Left lung (tissue), 10 donors: ENCODE results near the gene GIT2. TPM values are rescaled to one million over a fixed set of nuclear protein-coding genes. Genes with fewer than 3 reads are reported as not detected.

ENCODE experiments used
- ATAC-seq: fragments of 200-7000 bp; cut with Tn5 transposase; one replicate; pipeline ENCODE4 v1.9.1; 2020; ENCODE audit warnings: moderate library complexity
- DNase-seq, 4 donors: peaks; one replicate each; pipeline ENCODE4 v3.0.0-alpha.2; 2013 to 2020
- H3K27ac ChIP-seq, 2 donors: fragments of 200-600 bp; sonication (generic) in 1 of 2; one replicate each; pipeline versions ENCODE4 v1.5.0 to v1.8.0; 2020 to 2021
- H3K27me3 ChIP-seq, 2 donors: fragments of 200-600 bp; sonication (generic) in 1 of 2; one replicate each; pipeline versions ENCODE4 v1.5.0 to v1.8.0; 2020 to 2021
- H3K36me3 ChIP-seq, 2 donors: fragments of 200-600 bp; sonication (generic) in 1 of 2; one replicate each; pipeline versions ENCODE4 v1.5.0 to v1.8.0; 2020 to 2021
- H3K4me1 ChIP-seq, 2 donors: fragments of 200-600 bp; one replicate each; pipeline ENCODE4 v1.8.0; 2021
- H3K4me3 ChIP-seq, 2 donors: fragments of 200-600 bp; sonication (generic) in 1 of 2; one replicate each; pipeline versions ENCODE4 v1.5.0 to v1.8.0; 2020 to 2021; ENCODE audit warnings: mild to moderate bottlenecking in 1 of 2
- H3K9me3 ChIP-seq, 2 donors: fragments of 200-600 bp; sonication (generic) in 1 of 2; one replicate each; pipeline versions ENCODE4 v1.5.0 to v1.8.0; 2020 to 2021
- intact Hi-C, 2 donors: fragments of 100-400 bp; cut with DNase I; formaldehyde crosslinking; loops; one replicate each; pipeline versions ENCODE4 v1.11.2 to v1.14.2; 2022
- polyA plus RNA-seq, 6 donors: library from polyadenylated mRNA; unstranded; fragments of 120-200 nt; gene quantifications; one replicate each; pipeline ENCODE4 v1.2.1, GENCODE V29; 2013; ENCODE audit not compliant: insufficient read length in 6 of 6
- total RNA-seq, 2 donors: library from RNA; stranded (reverse); fragmentation: NEBNext Ultra II Directional; extraction: Animal tissue kit (Norgen Biotek cat#: 25700); gene quantifications; one replicate each; pipeline ENCODE4 v1.2.1, GENCODE V29; 2021
- TF ChIP-seq, protein P1 (sequence below), 2 donors: fragments of 200-600 bp; sonication (generic) in 1 of 2; IDR thresholded peaks; one replicate each; pipeline versions ENCODE4 v1.5.0 to v1.8.0; 2021; ENCODE audit warnings: antibody characterized with exemption in 2 of 2
- donor health status: DM: no; HTN: yes; CAD: no.
- donor health status: DM: no; HTN: no; CAD: no.

The GIT2 gene
- total and polyA plus RNA-seq, 8 donors: 42.7 to 72.7 (median 56.2) TPM

DNA sequence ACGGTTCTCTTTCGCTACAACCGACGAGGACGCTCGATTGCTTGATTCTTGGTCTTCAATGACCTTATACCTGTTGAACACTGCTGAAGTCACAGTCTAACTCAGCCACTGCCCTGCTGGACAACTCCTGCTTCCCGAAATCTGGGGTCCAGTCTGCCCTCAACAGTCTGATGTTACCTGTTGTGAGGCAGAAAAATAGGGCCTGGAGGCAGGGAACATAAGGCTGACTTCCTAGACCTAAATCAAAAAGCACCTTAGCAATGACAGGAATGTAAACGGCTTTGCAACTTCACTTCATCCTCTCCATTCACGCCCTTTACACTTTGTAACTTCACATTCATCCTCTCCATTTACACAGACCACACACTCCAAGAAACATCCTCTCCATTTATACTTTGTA, 115.2 kb downstream of the GIT2 start:
- intact Hi-C loops: loop anchor here in 1 of 2 donors (10.0 kb wide), 1 partner anchor 76 kb away; no protein-coding TSS in a partner anchor
- no peak for DNase-seq
- Histone ChIP-seq H3K4me1 (peaks cover 5 to 42% of the 10 kb centered on the region in 2 donors), H3K27ac (peak overlapping the region in 1 of 2 donors; percentile 82), H3K4me3 (peak overlapping the region; percentile 53 to 71), H3K36me3 (no peaks in the 10 kb centered on the region), H3K9me3 (no peaks in the 10 kb centered on the region), H3K27me3 (no peaks in the 10 kb centered on the region)
- peak; percentile 10 for ATAC-seq
- TF ChIP-seq, protein P1, sequence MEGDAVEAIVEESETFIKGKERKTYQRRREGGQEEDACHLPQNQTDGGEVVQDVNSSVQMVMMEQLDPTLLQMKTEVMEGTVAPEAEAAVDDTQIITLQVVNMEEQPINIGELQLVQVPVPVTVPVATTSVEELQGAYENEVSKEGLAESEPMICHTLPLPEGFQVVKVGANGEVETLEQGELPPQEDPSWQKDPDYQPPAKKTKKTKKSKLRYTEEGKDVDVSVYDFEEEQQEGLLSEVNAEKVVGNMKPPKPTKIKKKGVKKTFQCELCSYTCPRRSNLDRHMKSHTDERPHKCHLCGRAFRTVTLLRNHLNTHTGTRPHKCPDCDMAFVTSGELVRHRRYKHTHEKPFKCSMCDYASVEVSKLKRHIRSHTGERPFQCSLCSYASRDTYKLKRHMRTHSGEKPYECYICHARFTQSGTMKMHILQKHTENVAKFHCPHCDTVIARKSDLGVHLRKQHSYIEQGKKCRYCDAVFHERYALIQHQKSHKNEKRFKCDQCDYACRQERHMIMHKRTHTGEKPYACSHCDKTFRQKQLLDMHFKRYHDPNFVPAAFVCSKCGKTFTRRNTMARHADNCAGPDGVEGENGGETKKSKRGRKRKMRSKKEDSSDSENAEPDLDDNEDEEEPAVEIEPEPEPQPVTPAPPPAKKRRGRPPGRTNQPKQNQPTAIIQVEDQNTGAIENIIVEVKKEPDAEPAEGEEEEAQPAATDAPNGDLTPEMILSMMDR (IDR thresholded peaks at IDR 0.05): no peak

DNA sequence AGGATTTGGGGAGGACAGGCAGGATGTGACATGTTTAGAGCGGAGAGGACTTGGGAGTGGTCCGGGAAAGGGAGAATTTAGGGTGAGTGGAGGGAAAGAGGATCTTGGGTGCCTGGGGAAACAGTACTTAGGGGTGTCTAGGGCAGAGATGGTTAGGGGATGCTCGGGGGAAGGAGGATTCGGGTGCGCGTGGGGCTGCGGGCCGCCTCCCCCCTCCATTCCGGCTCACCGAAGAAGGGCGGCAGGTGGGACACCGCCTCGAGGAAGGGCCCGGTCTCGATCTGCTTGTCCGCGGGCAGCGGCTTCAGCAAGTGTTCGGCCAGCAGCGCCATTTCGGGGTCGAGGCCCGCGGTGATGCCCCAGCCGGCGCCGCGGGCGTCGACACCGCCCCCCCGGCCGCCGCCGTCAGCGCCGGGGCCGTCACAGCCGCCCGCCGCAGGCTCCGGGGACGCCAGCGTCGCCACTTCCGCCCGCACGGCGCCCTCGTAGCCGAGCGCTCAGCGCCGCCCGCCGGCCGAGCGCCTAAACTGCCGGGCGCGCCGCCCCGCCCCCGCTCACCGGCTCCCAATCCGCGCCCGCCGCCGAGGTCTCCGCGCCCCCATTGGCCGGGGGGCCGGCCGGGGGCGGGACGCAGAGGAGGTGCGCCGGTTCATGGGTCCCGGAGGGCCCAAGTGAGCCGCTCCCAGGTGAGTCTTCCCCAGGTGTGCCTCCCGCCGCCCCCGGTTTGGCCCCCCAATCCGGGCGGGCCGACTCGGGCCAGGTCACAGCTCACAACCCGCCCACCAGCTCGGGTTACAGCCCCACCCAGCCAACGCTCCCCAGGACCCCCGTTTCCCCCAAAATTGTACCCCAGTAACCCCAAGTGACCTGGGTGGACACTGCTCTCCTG, 115.9 kb downstream of the GIT2 start, which contains the start of gene GLTP:
Gene GLTP (minus strand): TSS at position 499 of the 889 bp plus-strand sequence. CDS start 167 bp downstream, at position 332.
- DNase-seq (peak; percentile 84 to 97 (median 88)), ATAC-seq (peak; percentile 98)
- no peaks in the 10 kb centered on the region for H3K36me3 ChIP-seq
- no peaks in the 10 kb centered on the region for H3K9me3 ChIP-seq
- peaks cover 7 to 48% of the 10 kb centered on the region in 2 donors for H3K4me1 ChIP-seq
- H3K27me3 ChIP-seq: no peaks in the 10 kb centered on the region
- peak within 1 kb of the TSS; percentile 41 to 82 for H3K27ac ChIP-seq
- TF ChIP-seq, protein P1 (IDR thresholded peaks at IDR 0.05): peak; percentile 38 to 67
- H3K4me3 ChIP-seq: peak within 1 kb of the TSS; percentile 53 to 71
- intact Hi-C loops: loop anchor here in 1 of 2 donors (10.0 kb wide), 1 partner anchor 75 kb away; no protein-coding TSS in a partner anchor

Other genes starting within 250 kb of the GIT2 start
- 1 to 10 TPM; 2.2 to 3.2 TPM for gene TRPV4, start 163.0 kb downstream of the GIT2 start, total RNA-seq
- 1 to 10 TPM; 2.7 to 3.7 (median 3.3) TPM for gene TRPV4, start 163.0 kb downstream of the GIT2 start, polyA plus RNA-seq
- 10 to 100 TPM; 37.1 to 43.3 TPM for gene GLTP, start 115.8 kb downstream of the GIT2 start, total RNA-seq
- 10 to 100 TPM; 30.1 to 33.3 (median 31.2) TPM for gene GLTP, start 115.8 kb downstream of the GIT2 start, polyA plus RNA-seq
- 10 to 100 TPM; 15.4 to 15.6 TPM for gene TCHP, start 96.1 kb downstream of the GIT2 start, total RNA-seq
- gene TCHP, start 96.1 kb downstream of the GIT2 start, polyA plus RNA-seq: 10 to 100 TPM; 22.7 to 27.3 (median 25.2) TPM
- 10 to 100 TPM; 57.0 to 69.9 TPM for gene ANKRD13A, start 3.1 kb upstream of the GIT2 start, total RNA-seq
- gene ANKRD13A, start 3.1 kb upstream of the GIT2 start, polyA plus RNA-seq: 10 to 100 TPM; 38.3 to 47.6 (median 42.2) TPM
- gene C12orf76, start 52.2 kb upstream of the GIT2 start, total RNA-seq: 10 to 100 TPM; 13.9 to 25.1 TPM
- gene C12orf76, start 52.2 kb upstream of the GIT2 start, polyA plus RNA-seq: 10 to 100 TPM; 30.5 to 36.6 (median 34.7) TPM
- 10 to 100 TPM; 11.0 to 13.2 TPM for gene IFT81, start 128.0 kb upstream of the GIT2 start, total RNA-seq
- 10 to 100 TPM; 37.6 to 47.6 (median 42.0) TPM for gene IFT81, start 128.0 kb upstream of the GIT2 start, polyA plus RNA-seq